GM18861 (cell line): Measurements from ENCODE around the gene FBXO31.
"Not testable (repeated sequence)": the region's sequence is repeated elsewhere in the genome, so short reads cannot be mapped to it uniquely, and the experiment has no call there.

Experiments used
- ATAC-seq: cut with Tn5 transposase; IDR thresholded peaks from one replicate; pipeline ENCODE4 v1.9.1; 2021; ENCODE audit not compliant: unreplicated experiment

Gene FBXO31

DNA sequence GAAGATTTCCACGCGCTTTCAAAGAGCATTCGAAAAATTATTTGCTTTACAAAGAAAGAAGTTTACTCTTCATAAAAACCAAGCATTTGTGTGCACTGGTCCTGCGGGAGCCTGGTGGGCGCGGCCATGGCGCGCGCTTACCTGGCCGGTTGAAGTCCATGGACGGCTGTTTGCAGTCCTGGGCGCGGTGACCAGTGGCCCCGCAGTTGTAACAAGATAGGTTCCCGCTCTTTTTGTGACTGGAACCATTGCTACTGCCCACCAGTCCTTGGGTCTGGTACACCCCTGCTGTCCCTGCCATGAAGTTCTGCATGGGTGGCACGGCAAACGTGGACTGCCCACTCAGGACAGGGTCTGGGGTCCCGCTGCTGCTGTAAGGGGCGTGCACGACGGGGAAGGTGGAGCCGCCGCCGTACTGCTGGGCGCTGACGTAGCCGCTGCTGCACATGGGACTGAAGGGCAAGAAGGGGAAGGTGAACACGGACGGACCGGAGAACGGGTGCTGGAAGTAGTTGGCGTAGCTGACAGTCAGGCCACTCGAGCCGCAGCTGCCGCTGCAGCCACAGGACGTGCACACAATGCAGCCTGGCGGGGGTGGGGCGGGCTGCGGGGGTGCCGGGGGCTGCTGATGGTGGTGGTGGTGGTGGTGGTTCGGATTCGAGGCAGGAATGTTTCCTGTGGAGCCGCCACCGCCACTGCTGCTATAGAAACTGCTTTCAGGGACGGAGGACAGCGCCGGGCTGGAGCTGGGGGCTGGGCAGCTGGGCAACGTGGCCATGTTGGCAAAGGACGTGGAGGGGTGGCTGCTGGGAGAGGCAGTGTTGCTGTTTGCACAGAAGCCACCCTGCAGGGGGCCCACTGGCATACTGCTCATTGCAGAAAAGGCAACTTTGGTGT lies 28.0 kb upstream of the FBXO31 start:
- no peak for ATAC-seq

DNA sequence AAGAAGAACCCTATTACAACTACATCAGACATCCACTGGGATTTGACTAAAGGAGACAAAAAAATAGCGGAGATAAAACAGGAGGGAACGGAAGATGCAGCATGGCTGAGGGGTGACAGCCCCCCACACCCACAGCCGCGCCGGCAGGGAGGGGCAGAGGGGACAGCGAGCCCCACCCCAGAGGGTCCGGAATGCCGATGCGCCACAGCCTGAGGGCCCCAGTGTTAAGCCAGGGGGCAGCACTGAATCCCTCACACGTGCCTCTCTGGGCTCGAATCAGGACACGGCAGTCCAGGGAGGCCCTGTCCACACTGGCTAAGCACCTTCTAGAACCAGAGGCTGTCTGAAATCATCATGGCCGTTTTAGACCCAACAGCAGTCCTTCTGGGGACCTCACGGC lies 27.4 kb upstream of the FBXO31 start:
- ATAC-seq = no peak

DNA sequence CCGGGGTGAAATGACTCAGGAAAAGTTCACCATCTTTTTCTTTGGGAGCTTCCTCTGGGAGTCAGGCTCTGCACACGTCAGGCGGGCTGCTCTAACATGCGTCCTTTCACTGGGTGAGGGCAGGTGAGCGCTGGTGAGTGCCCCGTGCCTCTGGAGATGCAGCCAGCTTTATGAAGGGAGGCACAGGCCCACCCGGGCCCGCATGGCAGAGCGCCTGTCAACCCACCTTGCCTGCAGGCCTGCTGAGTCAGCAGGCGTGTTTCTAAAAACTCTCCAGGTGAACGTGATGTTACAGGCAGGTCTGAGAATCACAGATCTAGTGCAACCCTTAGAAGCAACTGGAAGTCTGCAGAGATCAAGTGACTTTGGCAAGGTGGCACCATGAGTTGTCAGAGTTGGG lies 27.0 kb upstream of the FBXO31 start:
- no peak for ATAC-seq

DNA sequence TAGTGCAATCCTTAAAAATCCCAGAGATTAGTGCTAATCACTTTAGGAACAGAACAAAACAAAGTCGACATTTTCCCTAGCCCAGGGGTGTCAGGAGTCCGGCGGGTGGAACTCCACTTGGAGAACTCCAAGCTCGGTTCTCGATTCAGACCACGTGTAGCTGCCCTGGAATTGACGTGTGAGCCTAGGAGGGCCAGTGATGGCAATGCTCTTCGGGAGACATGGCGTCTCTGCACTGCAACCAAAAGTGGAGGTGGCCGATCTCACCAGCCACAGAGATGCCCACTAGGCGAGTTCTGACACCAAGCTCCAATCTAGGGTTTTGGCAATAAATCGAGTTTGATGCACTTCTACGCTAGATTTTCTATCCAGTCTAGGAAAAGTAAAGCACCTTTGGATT lies 26.2 kb upstream of the FBXO31 start:
- no peak for ATAC-seq

DNA sequence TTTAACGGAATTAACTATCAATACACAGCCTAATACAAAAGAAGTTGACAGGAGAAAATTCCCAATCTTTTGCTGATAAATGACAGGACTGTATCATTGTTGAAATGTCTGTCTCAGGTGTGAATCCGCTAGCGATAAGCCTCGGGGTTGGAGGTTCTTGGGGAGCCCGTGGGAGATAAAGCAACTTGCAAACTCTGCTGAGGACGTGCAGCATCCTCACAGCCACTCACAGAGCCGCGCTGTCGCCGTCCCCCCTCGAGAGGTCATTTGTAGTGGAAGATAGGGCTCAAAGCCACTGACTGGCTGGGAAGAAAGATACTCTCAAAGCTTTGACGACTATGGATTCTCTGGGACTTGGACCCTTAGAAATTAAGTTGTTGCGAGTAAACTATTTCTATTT lies 25.6 kb upstream of the FBXO31 start:
- no peak for ATAC-seq

- no peak for ATAC-seq
These were observed 24.0 kb upstream of the FBXO31 start for GRCh38 chr16:87407511-87408112.

DNA sequence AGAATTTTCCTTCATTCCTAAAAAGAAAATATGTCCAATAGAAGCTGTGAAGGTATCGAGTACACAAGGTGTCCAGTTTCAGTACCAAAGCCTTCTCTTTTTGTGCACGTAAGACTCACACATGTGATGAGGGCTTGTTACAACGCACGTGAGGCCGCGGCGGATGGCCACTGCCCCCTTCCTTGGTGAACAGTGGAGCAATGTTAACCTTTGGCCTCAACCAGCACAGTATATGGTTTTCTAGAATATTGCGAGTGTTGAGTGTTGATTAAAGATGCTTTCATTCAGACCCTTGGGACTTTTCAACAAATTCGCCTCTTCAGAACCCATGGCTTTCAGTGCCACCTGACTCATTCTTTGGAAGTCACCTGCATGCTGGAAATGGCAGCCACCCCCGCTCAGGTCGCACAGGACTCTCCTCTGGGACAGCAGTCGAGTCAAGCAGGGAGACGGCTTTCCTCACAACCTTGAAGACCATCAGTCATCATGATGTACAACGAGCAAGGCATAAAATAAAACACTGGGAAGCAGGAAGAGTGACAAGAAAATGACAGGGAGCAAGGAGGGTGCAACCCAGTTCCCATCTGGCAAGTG lies 23.0 kb upstream of the FBXO31 start:
- ATAC-seq = no peak

DNA sequence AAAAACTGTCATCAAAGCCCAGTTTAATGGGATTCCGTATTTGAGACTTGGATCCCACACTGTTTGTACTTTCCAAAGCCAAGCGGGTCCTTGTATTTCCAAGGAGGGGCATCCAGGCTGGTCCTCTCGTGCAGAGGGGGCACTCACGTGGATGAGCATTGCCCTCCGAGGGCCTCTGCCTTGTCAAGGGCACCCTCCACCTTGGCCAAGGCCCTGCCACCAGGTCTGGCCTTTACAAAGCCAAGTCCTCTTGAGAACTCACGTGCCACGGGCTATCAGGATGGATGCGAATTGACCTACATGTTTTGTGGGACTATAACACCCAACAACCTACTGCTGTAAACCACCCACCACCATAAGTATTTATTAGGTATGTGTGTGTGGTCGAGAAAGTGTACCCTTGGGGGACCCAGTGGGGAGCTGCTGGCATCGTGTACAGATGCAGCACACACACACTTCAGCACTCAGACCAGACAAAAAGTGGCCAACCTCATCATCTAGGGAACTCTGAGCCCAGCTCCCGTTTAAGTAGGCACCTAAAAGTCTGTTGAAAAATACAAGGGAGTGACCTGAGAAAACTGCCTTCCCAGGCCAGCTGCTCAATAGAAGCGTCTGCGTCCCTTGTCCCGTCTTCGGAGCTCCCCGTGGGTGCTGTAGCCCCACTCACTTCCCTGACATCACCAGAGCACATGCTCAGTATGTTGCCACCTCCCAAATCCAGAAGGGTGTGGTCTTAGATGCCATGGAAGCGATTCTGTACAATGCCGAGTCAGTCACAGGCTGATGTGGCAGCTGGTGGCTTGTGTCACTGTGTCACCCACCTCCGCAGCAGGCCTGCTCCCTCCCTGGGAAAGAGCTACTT lies 21.4 kb upstream of the FBXO31 start:
- no peak for ATAC-seq

GRCh38 chr16:87395181-87395842 lies 11.7 kb upstream of the FBXO31 start:
- ATAC-seq = no peak

- no peak for ATAC-seq
These were observed 10.1 kb upstream of the FBXO31 start for GRCh38 chr16:87393680-87394055.

DNA sequence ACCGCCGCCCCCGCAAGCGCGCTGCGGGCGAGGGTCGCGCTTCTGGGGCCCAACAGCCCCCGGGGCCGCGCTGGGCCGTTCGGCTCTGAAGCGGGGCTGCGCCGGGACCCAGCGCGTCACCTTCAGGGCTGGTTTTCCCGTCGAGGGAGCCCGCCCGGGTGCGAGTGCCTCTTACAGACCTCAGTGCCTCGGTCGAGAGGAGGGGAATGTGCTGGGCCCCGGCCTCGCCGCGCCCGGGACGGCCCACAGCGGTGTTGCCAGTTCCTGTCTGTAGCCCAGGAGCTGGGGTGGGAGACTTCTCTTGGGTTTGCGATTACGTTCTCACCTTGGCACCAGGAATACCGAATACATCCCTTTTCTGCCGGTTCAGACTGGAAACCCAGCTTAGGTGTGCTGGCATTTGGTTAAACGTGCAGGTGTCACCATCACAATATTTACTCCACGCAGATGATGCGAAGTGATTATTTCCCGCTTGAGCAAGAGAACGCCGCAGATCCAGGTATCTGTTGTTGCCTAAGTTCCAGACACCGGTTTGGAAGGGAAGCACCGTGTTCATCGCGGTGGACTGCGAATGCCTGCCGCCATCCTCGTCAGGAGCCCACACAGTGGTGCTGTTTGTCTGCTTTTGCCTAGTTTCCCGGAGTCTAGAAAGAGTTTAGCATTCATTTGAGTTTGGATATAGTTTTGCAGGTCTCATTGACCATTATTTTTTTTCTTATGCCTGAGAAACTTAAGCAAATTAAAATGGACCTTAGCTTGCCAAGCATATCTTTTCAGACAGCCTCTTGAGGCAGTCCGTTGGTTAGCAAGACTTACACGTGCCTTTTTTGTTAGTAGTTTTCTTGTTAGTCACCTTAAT lies 9.5 kb upstream of the FBXO31 start:
- no peak for ATAC-seq

GRCh38 chr16:87391950-87392820 lies 8.6 kb upstream of the FBXO31 start, which contains the start of gene MAP1LC3B:
Gene MAP1LC3B (plus strand): TSS chr16:87392336. CDS start chr16:87392428, 92 bp downstream.
- peak; percentile 36 for ATAC-seq

DNA sequence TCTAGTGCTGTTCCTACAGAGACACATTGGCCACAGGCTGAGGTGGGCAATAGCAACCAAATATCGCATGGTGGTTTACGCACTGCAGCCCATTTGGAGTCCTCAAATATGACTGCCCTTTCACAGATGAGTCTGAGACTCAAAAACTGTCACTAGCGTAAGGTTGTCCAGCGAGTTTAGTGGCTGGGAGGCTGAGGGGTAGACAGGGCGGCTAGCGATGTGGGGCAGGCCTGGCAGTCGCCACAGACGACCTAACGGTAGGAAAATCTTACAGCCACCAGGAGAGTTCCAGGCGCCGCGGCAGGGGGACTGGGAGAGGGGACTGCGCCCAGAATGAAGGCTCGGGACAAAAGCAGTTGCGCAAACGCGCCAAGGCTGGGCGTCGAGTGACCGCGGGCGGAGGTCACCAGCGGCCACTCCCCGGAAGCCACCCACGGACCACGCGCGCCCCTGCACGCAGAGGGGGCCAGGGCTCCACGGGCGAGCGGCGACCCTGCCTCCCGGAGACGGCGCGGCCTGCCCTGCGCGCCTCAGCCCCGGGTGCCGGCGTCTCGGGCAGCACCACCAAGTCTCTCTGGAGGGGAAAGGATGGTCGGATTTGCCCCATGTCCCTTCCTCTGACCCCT lies 7.9 kb upstream of the FBXO31 start:
- ATAC-seq = no peak

GRCh38 chr16:87390641-87391323 lies 7.2 kb upstream of the FBXO31 start:
- ATAC-seq = no peak

DNA sequence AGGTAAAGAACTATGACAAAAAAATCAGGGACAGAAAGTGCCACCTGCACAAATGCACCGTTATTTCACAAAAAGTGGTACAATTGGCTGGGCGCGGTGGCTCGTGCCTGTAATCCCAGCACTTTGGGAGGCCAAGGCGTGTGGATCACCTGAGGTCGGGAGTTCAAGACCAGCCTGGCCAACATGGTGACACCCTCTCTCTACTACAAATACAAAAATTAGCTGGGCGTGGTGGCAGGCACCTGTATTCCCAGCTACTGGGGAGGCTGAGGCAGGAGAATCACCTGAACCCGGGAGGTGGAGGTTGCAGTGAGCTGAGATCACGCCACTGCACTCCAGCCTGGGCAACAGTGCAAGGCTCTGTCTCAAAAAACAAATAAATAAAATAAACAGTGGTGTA lies 6.3 kb upstream of the FBXO31 start:
- not testable (repeated sequence) for ATAC-seq

- no peak for ATAC-seq
These were observed 5.7 kb upstream of the FBXO31 start for GRCh38 chr16:87389245-87389644.

DNA sequence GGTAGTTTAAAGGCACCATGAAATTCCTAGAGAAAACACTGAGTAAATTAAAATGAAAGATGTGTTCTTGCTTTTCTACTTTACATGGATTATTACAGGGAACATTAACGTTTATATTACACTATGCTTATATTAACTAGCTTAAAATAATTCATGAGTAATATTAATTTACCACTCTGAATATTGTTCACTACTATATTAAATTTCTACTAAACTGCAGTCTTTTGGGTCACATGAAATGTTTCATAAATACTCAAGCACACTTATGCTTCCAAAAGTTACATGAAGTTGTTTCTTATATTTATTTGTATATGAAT lies 5.2 kb upstream of the FBXO31 start:
- no peak for ATAC-seq
